ENCODE results near the gene NCKIPSD.

The NCKIPSD gene

GRCh38 chr3:48635222-48636021, 50.3 kb downstream of the NCKIPSD start, which contains the start of gene SLC26A6 (continued):
- TF ChIP-seq, protein P1, sequence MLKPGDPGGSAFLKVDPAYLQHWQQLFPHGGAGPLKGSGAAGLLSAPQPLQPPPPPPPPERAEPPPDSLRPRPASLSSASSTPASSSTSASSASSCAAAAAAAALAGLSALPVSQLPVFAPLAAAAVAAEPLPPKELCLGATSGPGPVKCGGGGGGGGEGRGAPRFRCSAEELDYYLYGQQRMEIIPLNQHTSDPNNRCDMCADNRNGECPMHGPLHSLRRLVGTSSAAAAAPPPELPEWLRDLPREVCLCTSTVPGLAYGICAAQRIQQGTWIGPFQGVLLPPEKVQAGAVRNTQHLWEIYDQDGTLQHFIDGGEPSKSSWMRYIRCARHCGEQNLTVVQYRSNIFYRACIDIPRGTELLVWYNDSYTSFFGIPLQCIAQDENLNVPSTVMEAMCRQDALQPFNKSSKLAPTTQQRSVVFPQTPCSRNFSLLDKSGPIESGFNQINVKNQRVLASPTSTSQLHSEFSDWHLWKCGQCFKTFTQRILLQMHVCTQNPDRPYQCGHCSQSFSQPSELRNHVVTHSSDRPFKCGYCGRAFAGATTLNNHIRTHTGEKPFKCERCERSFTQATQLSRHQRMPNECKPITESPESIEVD (tag by site-specific recombination; IDR thresholded peaks at IDR 0.05) = no peak
- TF ChIP-seq ZBTB44 (tag by site-specific recombination; IDR thresholded peaks at IDR 0.05) (no peak), SCRT2 (tag by site-specific recombination; IDR thresholded peaks at IDR 0.05) (no peak), ZNF843 (tag by site-specific recombination; IDR thresholded peaks at IDR 0.05) (no peak), ZNF362 (tag by site-specific recombination; IDR thresholded peaks at IDR 0.05) (no peak), OSR2 (tag by site-specific recombination; IDR thresholded peaks at IDR 0.05) (no peak), ZNF585B (tag by site-specific recombination; IDR thresholded peaks at IDR 0.05) (no peak), ZNF48 (tag by site-specific recombination; IDR thresholded peaks at IDR 0.05) (no peak), ZXDB (tag by site-specific recombination; IDR thresholded peaks at IDR 0.05) (peak; percentile 26; the same call in 1 of the 2 replicates), YY2 (tag by site-specific recombination; IDR thresholded peaks at IDR 0.05) (no peak), ZNF398 (tag by site-specific recombination; IDR thresholded peaks at IDR 0.05) (no peak), ZNF830 (tag by site-specific recombination; IDR thresholded peaks at IDR 0.05; ENCODE audit: low read depth) (no peak), ZNF354C (tag by site-specific recombination; IDR thresholded peaks at IDR 0.05; ENCODE audit: borderline replicate concordance, low read depth) (no peak), ZNF335 (tag by site-specific recombination; conservative IDR thresholded peaks at IDR 0.05) (peak; percentile 86), ZBTB11 (tag by site-specific recombination; conservative IDR thresholded peaks at IDR 0.05; ENCODE audit: low read depth) (peak; percentile 55; the same call in 1 of the 2 replicates), KLF7 (tag by site-specific recombination; IDR thresholded peaks at IDR 0.05; ENCODE audit: borderline replicate concordance) (no peak)
- TF ChIP-seq, protein P2, sequence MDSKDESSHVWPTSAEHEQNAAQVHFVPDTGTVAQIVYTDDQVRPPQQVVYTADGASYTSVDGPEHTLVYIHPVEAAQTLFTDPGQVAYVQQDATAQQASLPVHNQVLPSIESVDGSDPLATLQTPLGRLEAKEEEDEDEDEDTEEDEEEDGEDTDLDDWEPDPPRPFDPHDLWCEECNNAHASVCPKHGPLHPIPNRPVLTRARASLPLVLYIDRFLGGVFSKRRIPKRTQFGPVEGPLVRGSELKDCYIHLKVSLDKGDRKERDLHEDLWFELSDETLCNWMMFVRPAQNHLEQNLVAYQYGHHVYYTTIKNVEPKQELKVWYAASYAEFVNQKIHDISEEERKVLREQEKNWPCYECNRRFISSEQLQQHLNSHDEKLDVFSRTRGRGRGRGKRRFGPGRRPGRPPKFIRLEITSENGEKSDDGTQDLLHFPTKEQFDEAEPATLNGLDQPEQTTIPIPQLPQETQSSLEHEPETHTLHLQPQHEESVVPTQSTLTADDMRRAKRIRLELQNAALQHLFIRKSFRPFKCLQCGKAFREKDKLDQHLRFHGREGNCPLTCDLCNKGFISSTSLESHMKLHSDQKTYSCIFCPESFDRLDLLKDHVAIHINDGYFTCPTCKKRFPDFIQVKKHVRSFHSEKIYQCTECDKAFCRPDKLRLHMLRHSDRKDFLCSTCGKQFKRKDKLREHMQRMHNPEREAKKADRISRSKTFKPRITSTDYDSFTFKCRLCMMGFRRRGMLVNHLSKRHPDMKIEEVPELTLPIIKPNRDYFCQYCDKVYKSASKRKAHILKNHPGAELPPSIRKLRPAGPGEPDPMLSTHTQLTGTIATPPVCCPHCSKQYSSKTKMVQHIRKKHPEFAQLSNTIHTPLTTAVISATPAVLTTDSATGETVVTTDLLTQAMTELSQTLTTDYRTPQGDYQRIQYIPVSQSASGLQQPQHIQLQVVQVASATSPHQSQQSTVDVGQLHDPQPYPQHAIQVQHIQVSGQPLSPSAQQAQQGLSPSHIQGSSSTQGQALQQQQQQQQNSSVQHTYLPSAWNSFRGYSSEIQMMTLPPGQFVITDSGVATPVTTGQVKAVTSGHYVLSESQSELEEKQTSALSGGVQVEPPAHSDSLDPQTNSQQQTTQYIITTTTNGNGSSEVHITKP (tag by site-specific recombination; IDR thresholded peaks at IDR 0.05) = peak; percentile 85
- TF ChIP-seq, protein P3, sequence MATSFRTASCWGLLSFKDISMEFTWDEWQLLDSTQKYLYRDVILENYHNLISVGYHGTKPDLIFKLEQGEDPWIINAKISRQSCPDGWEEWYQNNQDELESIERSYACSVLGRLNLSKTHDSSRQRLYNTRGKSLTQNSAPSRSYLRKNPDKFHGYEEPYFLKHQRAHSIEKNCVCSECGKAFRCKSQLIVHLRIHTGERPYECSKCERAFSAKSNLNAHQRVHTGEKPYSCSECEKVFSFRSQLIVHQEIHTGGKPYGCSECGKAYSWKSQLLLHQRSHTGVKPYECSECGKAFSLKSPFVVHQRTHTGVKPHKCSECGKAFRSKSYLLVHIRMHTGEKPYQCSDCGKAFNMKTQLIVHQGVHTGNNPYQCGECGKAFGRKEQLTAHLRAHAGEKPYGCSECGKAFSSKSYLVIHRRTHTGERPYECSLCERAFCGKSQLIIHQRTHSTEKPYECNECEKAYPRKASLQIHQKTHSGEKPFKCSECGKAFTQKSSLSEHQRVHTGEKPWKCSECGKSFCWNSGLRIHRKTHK (tag by site-specific recombination; IDR thresholded peaks at IDR 0.05) = no peak
- TF ChIP-seq, protein P4, sequence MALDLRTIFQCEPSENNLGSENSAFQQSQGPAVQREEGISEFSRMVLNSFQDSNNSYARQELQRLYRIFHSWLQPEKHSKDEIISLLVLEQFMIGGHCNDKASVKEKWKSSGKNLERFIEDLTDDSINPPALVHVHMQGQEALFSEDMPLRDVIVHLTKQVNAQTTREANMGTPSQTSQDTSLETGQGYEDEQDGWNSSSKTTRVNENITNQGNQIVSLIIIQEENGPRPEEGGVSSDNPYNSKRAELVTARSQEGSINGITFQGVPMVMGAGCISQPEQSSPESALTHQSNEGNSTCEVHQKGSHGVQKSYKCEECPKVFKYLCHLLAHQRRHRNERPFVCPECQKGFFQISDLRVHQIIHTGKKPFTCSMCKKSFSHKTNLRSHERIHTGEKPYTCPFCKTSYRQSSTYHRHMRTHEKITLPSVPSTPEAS (tag by site-specific recombination; IDR thresholded peaks at IDR 0.05) = no peak

Measured in HEK293 (cell line).